Breast epithelium (tissue), 3 donors: ENCODE data around the gene ICAM2.

Experiments
- CTCF ChIP-seq, 3 donors: fragments of 450-650 bp; IDR thresholded peaks; one replicate each; pipeline ENCODE4 v1.5.1; 2016 to 2017; ENCODE audit warnings: antibody characterized with exemption in 3 of 3, mild to moderate bottlenecking in 3 of 3, moderate library complexity in 3 of 3
- POLR2A ChIP-seq: fragments of 450-650 bp; IDR thresholded peaks from one replicate; pipeline ENCODE4 v1.6.1; 2016; ENCODE audit warnings: antibody characterized with exemption, mild to moderate bottlenecking, moderate library complexity
- POLR2AphosphoS5 ChIP-seq, 3 donors: sonication (generic); formaldehyde crosslinking; IDR thresholded peaks; one replicate each; pipeline ENCODE4 v1.6.1; 2017; ENCODE audit warnings: antibody characterized with exemption in 3 of 3

GRCh38 chr17:64039106-64039400 is 18.6 kb upstream of the ICAM2 start:
- TF ChIP-seq CTCF (IDR thresholded peaks at IDR 0.05) (no peak), POLR2A (no peak), POLR2AphosphoS5 (IDR thresholded peaks at IDR 0.05) (no peak)
